Muscle layer of colon (tissue), 2 donors: ENCODE results near the gene S100A11.
"Not testable (repeated sequence)": the region's sequence is repeated elsewhere in the genome, so short reads cannot be mapped to it uniquely, and the experiment has no call there.

ENCODE experiments used
- H3K27ac ChIP-seq: one replicate; pipeline ENCODE4 v1.7.0; 2013; ENCODE audit warnings: low read depth, mild to moderate bottlenecking, low read length, moderate library complexity
- H3K27me3 ChIP-seq, 2 donors: one replicate each; pipeline ENCODE4 v1.7.0; 2013; ENCODE audit warnings: low read length in 2 of 2, mild to moderate bottlenecking in 2 of 2; ENCODE audit not compliant: insufficient read depth in 2 of 2, control insufficient read depth in 1 of 2
- H3K36me3 ChIP-seq: one replicate; pipeline ENCODE4 v1.7.0; 2013; ENCODE audit warnings: mild to moderate bottlenecking, low read length; ENCODE audit not compliant: insufficient read depth
- H3K4me1 ChIP-seq: one replicate; pipeline ENCODE4 v1.7.0; 2013; ENCODE audit warnings: mild to moderate bottlenecking, low read length; ENCODE audit not compliant: insufficient read depth
- H3K4me3 ChIP-seq, 2 donors: one replicate each; pipeline ENCODE4 v1.7.0; 2013; ENCODE audit warnings: low read length in 2 of 2, low read depth in 1 of 2, mild to moderate bottlenecking in 1 of 2, moderate library complexity in 1 of 2
- H3K9ac ChIP-seq: one replicate; pipeline ENCODE4 v1.7.0; 2013; ENCODE audit warnings: low read length
- H3K9me3 ChIP-seq: one replicate; pipeline ENCODE4 v1.7.0; 2013; ENCODE audit warnings: mild to moderate bottlenecking, low read length
- donor health status: abdominal sarcoma.
- donor health status: Adenocarcinoma of cecum.

The S100A11 gene

DNA sequence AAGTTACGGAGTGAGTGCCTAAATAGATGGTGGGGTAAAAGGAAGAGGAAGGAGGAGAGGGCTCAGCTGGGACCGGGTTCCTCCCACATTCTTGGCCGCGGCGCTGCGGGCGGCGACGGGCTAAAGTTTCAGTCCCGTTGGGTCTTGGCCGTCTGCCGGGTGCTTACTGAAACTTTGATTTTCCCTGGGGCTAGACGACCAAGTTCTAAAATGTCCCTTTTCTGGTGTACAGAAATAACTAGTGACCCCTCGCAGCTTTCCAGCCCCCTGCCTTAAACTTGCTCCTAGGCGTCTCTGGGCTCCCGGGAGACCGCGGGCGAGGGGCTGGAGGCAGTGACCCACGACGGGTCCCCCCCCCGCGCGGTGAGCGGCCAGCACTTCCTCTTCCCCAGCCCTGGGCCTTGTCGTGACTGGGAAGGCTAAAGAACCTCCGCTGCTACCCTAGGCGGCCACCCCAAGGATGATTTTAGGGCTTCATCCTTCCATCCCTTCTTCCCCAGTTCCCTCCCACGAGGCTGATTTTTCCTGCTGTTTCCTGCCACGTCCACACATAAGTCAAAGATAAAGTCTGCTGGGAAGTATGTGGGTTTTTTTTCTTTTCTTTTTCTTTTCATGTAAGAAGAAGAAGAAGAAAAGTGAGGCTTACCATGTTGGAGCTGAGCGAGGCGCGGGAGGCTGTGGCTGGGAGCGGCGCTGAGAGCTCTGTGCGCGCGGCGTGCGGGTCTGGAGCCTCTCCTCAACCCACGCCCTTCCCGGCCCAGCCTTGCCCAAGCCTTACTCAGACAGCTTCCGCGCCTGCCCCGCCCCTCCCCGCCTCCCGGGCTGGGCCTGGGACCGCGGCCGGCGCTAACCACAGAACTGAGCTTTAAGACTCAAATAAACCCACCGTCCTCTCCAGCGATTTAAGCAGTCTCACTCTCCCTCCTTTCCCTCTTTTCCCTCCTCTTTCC is at the start of gene S100A11:
S100A11 (minus strand) TSS at position 738 of the 950 bp plus-strand sequence; CDS start at position 649, 89 bp downstream.
- Histone ChIP-seq H3K4me3 (peak within 1 kb of the TSS; percentile 78 to 83), H3K9me3 (no peaks in the 10 kb centered on the region), H3K9ac (peak within 1 kb of the TSS; percentile 72), H3K27me3 (no peaks in the 10 kb centered on the region), H3K27ac (peak within 1 kb of the TSS; percentile 96), H3K36me3 (peaks cover 22% of the 10 kb centered on the region), H3K4me1 (peaks cover 24% of the 10 kb centered on the region)

DNA sequence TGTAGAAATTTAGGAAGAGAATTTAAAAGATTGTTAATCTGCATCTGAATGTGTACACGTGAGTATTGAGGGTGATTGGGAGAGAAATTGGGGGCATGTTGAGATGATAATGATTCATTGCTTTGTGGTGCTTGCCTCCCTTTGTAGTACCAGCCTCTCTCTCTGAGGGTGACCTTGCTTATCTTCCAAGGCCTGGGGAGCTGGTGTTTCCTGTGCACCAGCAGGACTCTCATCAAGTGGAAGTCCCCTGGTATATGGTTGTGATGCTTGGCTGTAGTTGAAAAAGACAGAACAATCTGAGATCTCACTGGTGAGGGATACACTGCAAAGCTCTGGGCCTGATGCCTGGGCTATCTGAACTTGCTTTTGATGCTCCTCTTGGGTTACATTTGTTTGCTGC is 48.0 kb upstream of the S100A11 start:
- no peak overlapping the region for H3K27ac ChIP-seq
- H3K27me3 ChIP-seq = no peaks in the 10 kb centered on the region
- H3K9ac ChIP-seq = no peak overlapping the region
- H3K4me1 ChIP-seq = no peaks in the 10 kb centered on the region
- no peaks in the 10 kb centered on the region for H3K9me3 ChIP-seq
- H3K36me3 ChIP-seq = no peaks in the 10 kb centered on the region
- H3K4me3 ChIP-seq = no peak overlapping the region

DNA sequence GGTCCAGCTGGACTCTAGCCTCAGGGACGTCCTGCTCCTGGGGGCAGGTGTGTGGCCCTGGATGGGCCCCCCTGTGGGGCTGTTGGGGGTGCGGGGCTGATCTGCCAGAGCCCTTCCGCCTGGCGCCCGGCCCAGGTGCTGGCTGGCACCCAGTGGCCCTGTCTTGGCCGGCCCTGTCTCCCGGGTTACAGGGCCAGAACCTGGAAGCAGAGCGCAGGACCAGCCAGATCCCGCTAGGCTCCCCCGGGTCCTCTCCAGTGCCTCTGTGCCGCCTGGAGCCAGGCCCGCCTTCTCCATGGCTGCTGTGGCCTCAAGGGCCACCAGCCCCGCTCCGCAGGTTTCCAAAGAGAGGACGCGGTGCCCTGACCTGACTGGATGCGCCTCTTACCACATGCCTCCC is 44.2 kb upstream of the S100A11 start:
- H3K27me3 ChIP-seq, H3K36me3 ChIP-seq, H3K9ac ChIP-seq, H3K4me1 ChIP-seq, H3K9me3 ChIP-seq, H3K4me3 ChIP-seq, H3K27ac ChIP-seq: not testable (repeated sequence)

DNA sequence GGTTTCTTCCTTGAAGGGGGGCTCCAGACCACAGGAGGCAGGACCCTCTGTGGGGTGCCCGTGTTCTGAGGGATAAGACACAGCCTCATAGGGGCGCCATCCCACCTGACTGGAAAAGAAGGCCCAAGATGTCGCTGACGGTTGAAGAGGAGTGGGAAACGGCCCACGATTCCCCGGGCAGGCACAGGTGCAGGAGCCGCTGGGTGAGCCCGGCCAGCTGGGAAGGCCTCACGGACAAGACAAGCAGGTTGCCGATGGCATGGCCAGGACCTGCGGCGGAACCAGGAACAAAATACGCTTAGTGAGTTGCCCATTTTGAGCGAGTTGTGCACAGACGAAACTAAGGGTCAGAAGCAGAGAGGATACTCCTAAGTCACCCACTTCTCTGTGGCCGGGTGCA is 43.7 kb upstream of the S100A11 start:
- H3K36me3 ChIP-seq, H3K4me3 ChIP-seq, H3K9ac ChIP-seq, H3K27me3 ChIP-seq, H3K9me3 ChIP-seq, H3K4me1 ChIP-seq, H3K27ac ChIP-seq: not testable (repeated sequence)

DNA sequence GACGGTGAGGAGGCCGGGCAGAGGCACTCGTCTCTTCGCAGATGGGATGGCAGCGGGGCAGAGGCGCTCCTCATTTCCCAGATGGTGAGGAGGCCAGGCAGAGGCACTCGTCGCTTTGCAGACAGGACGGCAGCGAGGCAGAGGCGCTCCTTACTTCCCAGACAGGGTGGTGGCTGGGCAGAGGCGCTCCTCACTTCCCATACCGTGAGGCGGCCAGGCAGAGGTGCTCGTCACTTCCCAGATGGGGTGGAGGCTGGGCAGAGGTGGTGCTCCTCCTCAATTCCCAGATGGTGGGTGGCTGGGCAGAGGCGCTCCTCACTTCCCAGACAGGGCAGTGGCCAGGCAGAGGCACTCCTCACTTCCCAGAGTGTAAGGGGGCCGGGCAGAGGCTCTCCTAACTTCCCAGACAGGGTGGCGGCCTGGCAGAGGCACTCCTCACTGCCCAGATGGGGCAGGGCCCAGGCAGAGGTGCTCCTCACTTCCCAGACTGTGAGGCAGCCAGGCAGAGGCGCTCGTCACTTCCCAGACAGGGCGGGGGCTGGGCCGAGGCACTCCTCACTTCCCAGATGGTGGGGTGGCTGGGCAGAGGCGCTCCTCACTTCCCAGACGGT is 42.1 kb upstream of the S100A11 start:
- no peak overlapping the region for H3K4me3 ChIP-seq
- no peak overlapping the region for H3K27ac ChIP-seq
- no peaks in the 10 kb centered on the region for H3K27me3 ChIP-seq

DNA sequence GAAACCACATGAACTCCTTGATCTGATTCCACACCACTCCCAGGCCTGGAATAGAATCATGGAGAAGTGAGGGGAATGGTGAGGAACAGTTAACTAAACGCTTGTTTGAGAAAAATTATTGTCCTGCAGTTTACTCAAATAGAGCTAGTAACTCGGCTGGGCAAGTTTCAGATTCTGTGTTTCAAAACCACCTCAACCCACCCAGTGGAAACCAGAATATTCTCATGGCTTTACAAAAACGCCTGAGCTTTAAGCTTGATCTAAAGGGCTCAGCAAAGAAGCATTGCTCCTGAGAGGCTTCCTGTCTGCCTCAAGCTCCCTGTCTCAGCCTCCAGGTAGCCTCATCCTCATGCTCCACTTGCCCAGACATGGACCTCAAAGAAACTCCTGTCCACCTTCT is 35.5 kb upstream of the S100A11 start:
- no peak overlapping the region for H3K4me3 ChIP-seq
- H3K27ac ChIP-seq = no peak overlapping the region
- no peak overlapping the region for H3K9ac ChIP-seq
- H3K4me1 ChIP-seq = no peaks in the 10 kb centered on the region
- H3K27me3 ChIP-seq = no peaks in the 10 kb centered on the region
- no peaks in the 10 kb centered on the region for H3K36me3 ChIP-seq
- H3K9me3 ChIP-seq = no peaks in the 10 kb centered on the region

More for the DNA sequence above, 42.1 kb upstream of the S100A11 start:
- H3K9ac ChIP-seq = no peak overlapping the region
- no peaks in the 10 kb centered on the region for H3K36me3 ChIP-seq
- H3K9me3 ChIP-seq = no peaks in the 10 kb centered on the region
- H3K4me1 ChIP-seq = no peaks in the 10 kb centered on the region

DNA sequence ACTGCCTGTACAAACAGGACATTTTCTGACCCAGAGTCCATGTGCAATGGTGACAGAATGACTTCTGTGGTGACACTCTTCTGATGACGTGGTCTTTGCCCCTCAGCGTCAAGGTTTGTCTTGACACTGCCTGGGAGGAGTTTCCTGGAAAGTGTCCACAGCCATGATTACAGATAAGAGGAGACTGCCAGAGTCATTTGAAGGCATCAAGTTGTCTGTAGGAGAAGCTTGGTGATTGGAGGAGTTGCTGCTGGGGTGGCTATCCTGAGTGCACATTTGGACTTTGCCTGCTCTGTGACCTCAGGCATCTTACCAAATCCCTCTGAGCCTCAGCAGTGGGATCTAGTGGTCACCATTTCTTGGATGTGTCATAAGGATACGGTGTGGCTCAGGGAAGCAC is 34.3 kb upstream of the S100A11 start:
- Histone ChIP-seq H3K27me3 (no peaks in the 10 kb centered on the region), H3K9me3 (no peaks in the 10 kb centered on the region), H3K36me3 (no peaks in the 10 kb centered on the region), H3K9ac (no peak overlapping the region), H3K27ac (no peak overlapping the region), H3K4me3 (no peak overlapping the region), H3K4me1 (no peaks in the 10 kb centered on the region)

DNA sequence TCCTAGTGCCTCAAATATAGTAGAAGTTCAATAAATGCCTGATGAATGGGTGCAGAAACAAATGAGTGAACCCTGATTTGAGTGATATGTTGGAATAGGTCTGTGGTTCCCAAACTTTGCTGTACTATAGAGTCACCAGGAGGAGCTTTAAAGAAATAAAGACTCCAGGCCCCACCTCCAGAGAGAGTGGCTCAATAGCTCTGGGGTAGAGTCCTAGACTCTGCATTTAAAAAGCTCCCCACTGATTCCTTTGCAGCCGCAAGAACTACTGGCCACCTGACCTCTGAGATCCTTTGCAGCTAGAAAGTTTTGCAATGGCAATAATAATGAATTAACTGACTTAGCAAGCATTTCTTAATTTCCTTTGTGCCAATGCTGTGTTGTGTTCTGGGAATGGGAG is 31.1 kb upstream of the S100A11 start:
- H3K27ac ChIP-seq = no peak overlapping the region
- no peaks in the 10 kb centered on the region for H3K4me1 ChIP-seq
- H3K4me3 ChIP-seq = no peak overlapping the region
- H3K9me3 ChIP-seq = no peaks in the 10 kb centered on the region
- no peaks in the 10 kb centered on the region for H3K27me3 ChIP-seq
- no peaks in the 10 kb centered on the region for H3K36me3 ChIP-seq
- no peak overlapping the region for H3K9ac ChIP-seq

DNA sequence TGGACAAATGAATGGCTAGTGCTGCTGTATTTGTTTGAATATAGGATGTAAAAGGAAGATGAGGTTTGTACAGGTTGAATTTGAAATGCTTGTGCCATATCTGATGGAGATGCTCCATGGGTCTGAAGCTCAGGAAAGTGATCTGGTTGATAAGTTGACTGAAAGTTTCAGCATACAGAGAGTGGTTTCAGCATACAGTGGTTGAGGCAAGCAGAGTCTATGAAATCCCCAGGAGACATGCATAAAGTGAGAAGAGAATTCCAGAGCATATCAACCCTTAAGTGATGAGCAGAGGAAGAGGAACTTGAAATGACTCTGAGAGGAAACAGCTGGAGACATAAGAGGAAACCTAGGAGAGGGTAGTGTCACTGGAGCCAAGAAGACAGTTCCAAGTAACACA is 30.3 kb upstream of the S100A11 start:
- H3K27ac ChIP-seq = no peak overlapping the region
- H3K36me3 ChIP-seq = no peaks in the 10 kb centered on the region
- H3K9ac ChIP-seq = no peak overlapping the region
- no peaks in the 10 kb centered on the region for H3K9me3 ChIP-seq
- H3K4me1 ChIP-seq = no peaks in the 10 kb centered on the region
- H3K27me3 ChIP-seq = no peaks in the 10 kb centered on the region
- H3K4me3 ChIP-seq = no peak overlapping the region

DNA sequence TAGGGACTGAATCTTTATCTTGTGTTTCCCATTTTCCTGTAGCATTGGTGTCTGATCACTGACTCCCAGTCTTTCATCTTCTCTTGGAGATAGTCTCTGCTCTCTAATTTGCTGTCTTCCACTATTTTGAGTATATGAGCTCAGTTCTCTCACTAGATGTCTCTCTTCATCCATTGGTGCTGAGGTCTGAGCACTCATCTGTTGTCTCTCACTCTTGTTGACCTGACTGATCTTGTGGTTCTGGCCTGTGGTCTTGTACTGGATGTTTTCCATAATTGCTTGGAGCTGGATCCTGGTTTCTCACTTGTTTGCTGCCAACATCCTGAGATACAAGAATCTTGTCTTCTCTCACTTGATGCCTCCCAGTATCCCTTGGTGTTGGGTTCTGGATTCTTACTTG is 25.1 kb upstream of the S100A11 start:
- no peaks in the 10 kb centered on the region for H3K27me3 ChIP-seq
- H3K9ac ChIP-seq = no peak overlapping the region
- H3K4me1 ChIP-seq = no peaks in the 10 kb centered on the region
- H3K9me3 ChIP-seq = no peaks in the 10 kb centered on the region
- H3K27ac ChIP-seq = no peak overlapping the region
- H3K36me3 ChIP-seq = no peaks in the 10 kb centered on the region
- H3K4me3 ChIP-seq = no peak overlapping the region

DNA sequence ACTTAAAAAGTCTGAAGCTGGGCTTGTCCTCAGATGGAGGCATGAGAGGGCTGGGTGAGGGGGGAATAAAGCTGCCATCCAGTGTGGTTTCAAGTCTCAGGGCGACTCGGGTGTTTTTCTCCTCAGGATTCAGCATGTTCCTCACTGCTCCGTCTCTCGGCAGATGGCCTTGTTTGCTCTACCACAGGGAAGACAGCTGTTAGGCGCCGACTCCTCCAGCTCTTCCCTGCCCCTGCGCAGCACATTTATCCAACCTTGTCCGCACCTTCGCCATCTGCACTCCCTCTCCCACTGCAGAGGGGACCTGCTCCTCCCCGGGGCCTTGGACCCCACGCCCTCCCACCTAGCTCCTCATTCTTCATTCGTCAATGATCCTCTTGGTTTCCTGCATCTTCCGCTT is 16.6 kb upstream of the S100A11 start:
- no peaks in the 10 kb centered on the region for H3K36me3 ChIP-seq
- H3K4me1 ChIP-seq = peaks cover 3% of the 10 kb centered on the region
- no peaks in the 10 kb centered on the region for H3K9me3 ChIP-seq
- H3K9ac ChIP-seq = no peak overlapping the region
- H3K4me3 ChIP-seq = no peak overlapping the region
- H3K27ac ChIP-seq = no peak overlapping the region
- no peaks in the 10 kb centered on the region for H3K27me3 ChIP-seq

DNA sequence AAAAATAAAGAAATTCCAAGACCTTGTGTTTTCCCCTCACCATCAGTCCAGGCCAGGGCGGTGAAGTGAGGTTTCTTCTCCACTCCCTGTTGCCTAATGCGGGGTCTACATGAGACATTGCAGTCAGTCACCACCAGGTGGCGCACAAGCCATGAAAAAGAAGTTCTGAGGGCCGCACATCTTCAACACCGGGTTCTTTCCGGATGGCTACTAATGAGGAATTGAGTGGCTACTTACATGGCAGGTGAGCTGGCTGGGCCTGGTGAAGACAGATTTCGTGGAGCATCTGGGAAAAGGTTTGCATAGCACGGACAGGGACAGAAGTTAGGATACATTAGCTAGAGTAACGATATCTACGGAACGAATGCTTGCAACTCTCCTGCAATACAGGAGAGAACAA is 15.8 kb upstream of the S100A11 start:
- Histone ChIP-seq H3K4me1 (peaks cover 10% of the 10 kb centered on the region), H3K9ac (no peak overlapping the region), H3K9me3 (no peaks in the 10 kb centered on the region), H3K27me3 (no peaks in the 10 kb centered on the region), H3K27ac (no peak overlapping the region), H3K4me3 (no peak overlapping the region), H3K36me3 (no peaks in the 10 kb centered on the region)
